ENCODE data around the gene PRAME.
"Not testable (repeated sequence)": the region's sequence is repeated elsewhere in the genome, so short reads cannot be mapped to it uniquely, and the experiment has no call there.

Gene PRAME

DNA sequence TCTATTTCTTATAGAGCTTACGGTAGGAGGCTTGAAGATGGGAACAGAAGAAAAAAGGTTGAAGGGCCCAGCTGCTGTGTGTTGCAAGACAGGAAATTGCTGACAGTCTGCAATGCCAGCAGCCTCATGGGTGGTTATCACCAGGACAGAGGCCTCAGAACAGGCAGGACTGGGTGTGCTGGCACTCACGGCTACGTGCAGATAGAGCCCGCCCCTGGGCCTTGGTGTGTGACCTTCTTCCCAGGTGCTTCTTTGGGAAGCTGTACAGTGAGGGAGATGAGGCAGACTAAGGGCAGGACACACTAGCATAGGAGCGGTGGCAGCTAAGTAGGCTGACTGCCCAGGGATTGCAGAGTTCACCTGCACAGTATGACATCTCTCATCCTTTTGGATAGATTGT lies 12.6 kb downstream of the PRAME start:
- H3K9me3 Mint-ChIP-seq: no peaks in the 10 kb centered on the region
- H3K36me3 Mint-ChIP-seq: no peaks in the 10 kb centered on the region
- H3K4me1 Mint-ChIP-seq: no peaks in the 10 kb centered on the region
- H3K4me3 Mint-ChIP-seq: no peak overlapping the region
- no peaks in the 10 kb centered on the region for H3K27me3 Mint-ChIP-seq
- no peak overlapping the region for H3K27ac Mint-ChIP-seq

- Mint-ChIP-seq H3K27me3 (peaks cover 1% of the 10 kb centered on the region), H3K27ac (no peak overlapping the region), H3K9me3 (no peaks in the 10 kb centered on the region), H3K36me3 (no peaks in the 10 kb centered on the region), H3K4me1 (no peaks in the 10 kb centered on the region), H3K4me3 (no peak overlapping the region)
Measured at GRCh38 chr22:22545084-22545483, 14.0 kb downstream of the PRAME start.

- Mint-ChIP-seq H3K27ac (no peak overlapping the region), H3K36me3 (no peaks in the 10 kb centered on the region), H3K4me1 (no peaks in the 10 kb centered on the region), H3K27me3 (peaks cover 3% of the 10 kb centered on the region), H3K9me3 (no peaks in the 10 kb centered on the region), H3K4me3 (no peak overlapping the region)
Measured at GRCh38 chr22:22538226-22538989, 20.7 kb downstream of the PRAME start.

- no peaks in the 10 kb centered on the region for H3K4me1 Mint-ChIP-seq
- H3K4me3 Mint-ChIP-seq: no peak overlapping the region
- H3K9me3 Mint-ChIP-seq: no peaks in the 10 kb centered on the region
- H3K27ac Mint-ChIP-seq: no peak overlapping the region
- peaks cover 3% of the 10 kb centered on the region for H3K27me3 Mint-ChIP-seq
- no peaks in the 10 kb centered on the region for H3K36me3 Mint-ChIP-seq
Measured at GRCh38 chr22:22536916-22537315, 22.1 kb downstream of the PRAME start.

GRCh38 chr22:22536515-22536914 lies 22.6 kb downstream of the PRAME start:
- no peak overlapping the region for H3K27ac Mint-ChIP-seq

GRCh38 chr22:22535662-22536061 lies 23.4 kb downstream of the PRAME start:
- Mint-ChIP-seq H3K27me3 (peaks cover 3% of the 10 kb centered on the region), H3K4me1 (no peaks in the 10 kb centered on the region), H3K9me3 (no peaks in the 10 kb centered on the region), H3K27ac (no peak overlapping the region), H3K4me3 (no peak overlapping the region), H3K36me3 (no peaks in the 10 kb centered on the region)

More at GRCh38 chr22:22536515-22536914, 22.6 kb downstream of the PRAME start:
- Mint-ChIP-seq H3K4me1 (no peaks in the 10 kb centered on the region), H3K9me3 (no peaks in the 10 kb centered on the region), H3K36me3 (no peaks in the 10 kb centered on the region), H3K27me3 (peaks cover 3% of the 10 kb centered on the region), H3K4me3 (no peak overlapping the region)

- Mint-ChIP-seq H3K36me3 (no peaks in the 10 kb centered on the region), H3K9me3 (no peaks in the 10 kb centered on the region), H3K4me1 (no peaks in the 10 kb centered on the region), H3K27me3 (peaks cover 2% of the 10 kb centered on the region), H3K27ac (no peak overlapping the region), H3K4me3 (no peak overlapping the region)
Measured at GRCh38 chr22:22534604-22535415, 24.3 kb downstream of the PRAME start.

DNA sequence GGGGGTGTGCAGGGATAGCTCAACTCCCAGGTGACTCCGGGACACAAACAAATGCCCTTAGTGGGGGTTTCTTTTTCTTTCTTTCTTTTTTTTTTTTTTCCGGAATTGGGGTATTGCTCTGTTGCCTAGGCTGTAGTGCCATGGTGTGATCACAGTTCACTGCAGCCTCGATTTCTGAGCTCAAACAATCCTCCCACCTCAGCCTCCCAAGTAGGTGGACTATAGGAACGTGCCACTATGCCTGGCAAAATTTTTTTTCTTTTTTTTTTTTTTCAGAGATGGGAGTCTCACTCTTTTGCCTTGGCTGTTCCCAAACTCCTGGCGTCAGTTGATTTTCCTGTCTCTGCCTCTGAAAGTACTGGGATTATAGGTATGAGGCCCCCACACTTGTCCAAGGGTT lies 25.2 kb downstream of the PRAME start:
- Mint-ChIP-seq H3K4me1 (no peaks in the 10 kb centered on the region), H3K27me3 (peaks cover 4% of the 10 kb centered on the region), H3K9me3 (no peaks in the 10 kb centered on the region), H3K4me3 (no peak overlapping the region), H3K27ac (no peak overlapping the region), H3K36me3 (no peaks in the 10 kb centered on the region)

- no peak overlapping the region for H3K27ac Mint-ChIP-seq
- no peaks in the 10 kb centered on the region for H3K4me1 Mint-ChIP-seq
- peaks cover 4% of the 10 kb centered on the region for H3K27me3 Mint-ChIP-seq
- H3K4me3 Mint-ChIP-seq: no peak overlapping the region
- no peaks in the 10 kb centered on the region for H3K9me3 Mint-ChIP-seq
- H3K36me3 Mint-ChIP-seq: no peaks in the 10 kb centered on the region
Measured at GRCh38 chr22:22533417-22533816, 25.6 kb downstream of the PRAME start.

- not testable (repeated sequence) for H3K27me3 Mint-ChIP-seq, H3K9me3 Mint-ChIP-seq, H3K36me3 Mint-ChIP-seq, H3K4me3 Mint-ChIP-seq, H3K4me1 Mint-ChIP-seq, H3K27ac Mint-ChIP-seq
Measured at GRCh38 chr22:22532547-22533071, 26.5 kb downstream of the PRAME start.

GRCh38 chr22:22531770-22532546 lies 27.1 kb downstream of the PRAME start:
- H3K36me3 Mint-ChIP-seq: no peaks in the 10 kb centered on the region
- H3K27me3 Mint-ChIP-seq: peaks cover 4% of the 10 kb centered on the region
- H3K27ac Mint-ChIP-seq: no peak overlapping the region
- H3K4me1 Mint-ChIP-seq: no peaks in the 10 kb centered on the region
- H3K4me3 Mint-ChIP-seq: no peak overlapping the region
- H3K9me3 Mint-ChIP-seq: no peaks in the 10 kb centered on the region

DNA sequence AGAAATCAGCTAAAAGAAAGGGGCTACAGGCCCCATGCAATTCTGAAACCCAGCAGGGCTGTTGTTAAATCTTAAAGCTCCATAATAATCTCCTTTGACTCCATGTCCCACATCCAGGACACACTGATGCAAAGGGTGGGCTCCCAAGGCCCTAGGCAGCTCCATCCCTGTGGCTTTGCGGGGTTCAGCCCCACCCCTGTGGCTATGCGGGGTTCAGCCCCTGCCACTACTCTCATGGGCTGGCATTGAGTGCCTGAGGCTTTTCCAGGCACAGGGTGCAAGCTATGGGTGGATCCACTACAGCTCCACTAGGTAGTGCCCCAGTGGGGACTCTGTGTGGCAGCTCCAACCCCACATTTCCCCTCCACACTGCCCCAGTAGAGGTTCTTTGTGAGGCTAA lies 30.3 kb downstream of the PRAME start:
- no peaks in the 10 kb centered on the region for H3K9me3 Mint-ChIP-seq

GRCh38 chr22:22527312-22527711 lies 31.8 kb downstream of the PRAME start:
- no peak overlapping the region for H3K27ac Mint-ChIP-seq
- no peaks in the 10 kb centered on the region for H3K4me1 Mint-ChIP-seq
- H3K27me3 Mint-ChIP-seq: peaks cover 13% of the 10 kb centered on the region
- no peaks in the 10 kb centered on the region for H3K9me3 Mint-ChIP-seq
- no peak overlapping the region for H3K4me3 Mint-ChIP-seq
- H3K36me3 Mint-ChIP-seq: no peaks in the 10 kb centered on the region

More for the DNA sequence above, 30.3 kb downstream of the PRAME start:
- H3K4me1 Mint-ChIP-seq: no peaks in the 10 kb centered on the region
- H3K27ac Mint-ChIP-seq: no peak overlapping the region
- H3K27me3 Mint-ChIP-seq: peaks cover 11% of the 10 kb centered on the region
- no peak overlapping the region for H3K4me3 Mint-ChIP-seq
- H3K36me3 Mint-ChIP-seq: no peaks in the 10 kb centered on the region

- no peaks in the 10 kb centered on the region for H3K36me3 Mint-ChIP-seq
- H3K27ac Mint-ChIP-seq: no peak overlapping the region
- no peaks in the 10 kb centered on the region for H3K4me1 Mint-ChIP-seq
- no peak overlapping the region for H3K4me3 Mint-ChIP-seq
- peaks cover 13% of the 10 kb centered on the region for H3K27me3 Mint-ChIP-seq
- no peaks in the 10 kb centered on the region for H3K9me3 Mint-ChIP-seq
Measured at GRCh38 chr22:22526125-22526912, 32.7 kb downstream of the PRAME start.

- Mint-ChIP-seq H3K9me3 (no peaks in the 10 kb centered on the region), H3K4me1 (no peaks in the 10 kb centered on the region), H3K36me3 (no peaks in the 10 kb centered on the region), H3K27me3 (peaks cover 11% of the 10 kb centered on the region), H3K27ac (no peak overlapping the region), H3K4me3 (no peak overlapping the region)
Measured at GRCh38 chr22:22523494-22523893, 35.6 kb downstream of the PRAME start.

All from activated naive CD4-positive, alpha-beta T cell treated with anti-CD3 and anti-CD28 coated beads, Interleukin-2, amount 50 U/mL, for 24 hours (primary cell).